ENCODE measurements around the gene B3GNT9. TPM values are rescaled to one million over a fixed set of nuclear protein-coding genes. Genes with fewer than 3 reads are reported as not detected.

B3GNT9 gene
- total RNA-seq, 3 donors from 2014 or later, result 7.8 to 13.3 (median 11.1) TPM

- H3K4me3 ChIP-seq, result peak overlapping the region; percentile 29 to 77 (median 56)
- no peaks in the 10 kb centered on the region for H3K36me3 ChIP-seq
- DNase-seq (ENCODE audit: low spot score in 2 of 2), result peak; percentile 74 to 82
- intact Hi-C loops (cut with DNase I; ENCODE audit: low total_unique reads), result loop anchor here (10.0 kb wide), 1 partner anchor 237 kb away; the partner anchor contains the start of gene ZDHHC1
- peak overlapping the region; percentile 76 to 87 for H3K27ac ChIP-seq
- H3K4me1 ChIP-seq, result peaks cover 5 to 11% of the 10 kb centered on the region in 2 donors
- TF ChIP-seq CTCF (IDR thresholded peaks at IDR 0.05) (peak in 2 of 3 donors; percentile 15 to 29), POLR2A (IDR thresholded peaks at IDR 0.05) (no peak), POLR2AphosphoS5 (IDR thresholded peaks at IDR 0.05) (peak; percentile 19 to 59 (median 52))
- no peaks in the 10 kb centered on the region for H3K27me3 ChIP-seq
- no peaks in the 10 kb centered on the region for H3K9me3 ChIP-seq
Measured at GRCh38 chr16:67177743-67178699, 27.2 kb upstream of the B3GNT9 start.

GRCh38 chr16:67176662-67177061 lies 25.9 kb upstream of the B3GNT9 start:
- Histone ChIP-seq H3K4me3 (no peak overlapping the region), H3K27ac (no peak overlapping the region), H3K4me1 (peaks cover 5 to 11% of the 10 kb centered on the region in 2 donors), H3K36me3 (no peaks in the 10 kb centered on the region), H3K27me3 (no peaks in the 10 kb centered on the region), H3K9me3 (no peaks in the 10 kb centered on the region)
- DNase-seq (ENCODE audit: low spot score in 2 of 2), result no peak
- TF ChIP-seq POLR2A (IDR thresholded peaks at IDR 0.05) (no peak), POLR2AphosphoS5 (IDR thresholded peaks at IDR 0.05) (no peak), CTCF (IDR thresholded peaks at IDR 0.05) (no peak)
- intact Hi-C loops (cut with DNase I; ENCODE audit: low total_unique reads), result loop anchor here (10.0 kb wide), 1 partner anchor 238 kb away; the partner anchor contains the start of gene ZDHHC1

GRCh38 chr16:67174706-67175231 lies 24.0 kb upstream of the B3GNT9 start:
- no peak for DNase-seq (ENCODE audit: low spot score in 2 of 2)
- peaks cover 5 to 11% of the 10 kb centered on the region in 2 donors for H3K4me1 ChIP-seq
- intact Hi-C loops (cut with DNase I; ENCODE audit: low total_unique reads), result loop anchor here (10.0 kb wide), 1 partner anchor 240 kb away; the partner anchor contains the start of gene ZDHHC1
- no peaks in the 10 kb centered on the region for H3K27me3 ChIP-seq
- H3K4me3 ChIP-seq, result peak overlapping the region; percentile 37 to 75 (median 59)
- TF ChIP-seq POLR2A (IDR thresholded peaks at IDR 0.05), result no peak
- H3K27ac ChIP-seq, result peak overlapping the region; percentile 89 to 96
- no peaks in the 10 kb centered on the region for H3K36me3 ChIP-seq
- no peaks in the 10 kb centered on the region for H3K9me3 ChIP-seq

- peak; percentile 81 to 86 for DNase-seq (ENCODE audit: low spot score in 2 of 2)
- intact Hi-C loops (cut with DNase I; ENCODE audit: low total_unique reads), result loop anchor here (10.0 kb wide), 1 partner anchor 241 kb away; the partner anchor contains the start of gene ZDHHC1
Measured at GRCh38 chr16:67173808-67174705, 23.3 kb upstream of the B3GNT9 start.

More at GRCh38 chr16:67173808-67174705, 23.3 kb upstream of the B3GNT9 start:
- H3K27ac ChIP-seq, result peak overlapping the region; percentile 89 to 96
- no peaks in the 10 kb centered on the region for H3K36me3 ChIP-seq
- TF ChIP-seq POLR2A (IDR thresholded peaks at IDR 0.05), result no peak
- peak in 1 of 3 donors; percentile 13 for TF ChIP-seq CTCF (IDR thresholded peaks at IDR 0.05)
- peak; percentile 51 to 56 (median 53) for TF ChIP-seq POLR2AphosphoS5 (IDR thresholded peaks at IDR 0.05)
- H3K9me3 ChIP-seq, result no peaks in the 10 kb centered on the region
- H3K4me3 ChIP-seq, result peak overlapping the region; percentile 37 to 75 (median 59)
- peaks cover 5 to 16% of the 10 kb centered on the region in 2 donors for H3K4me1 ChIP-seq
- H3K27me3 ChIP-seq, result no peaks in the 10 kb centered on the region

All from breast epithelium (tissue), 4 donors.